ENCODE data around the gene PORCN.

PORCN gene

DNA sequence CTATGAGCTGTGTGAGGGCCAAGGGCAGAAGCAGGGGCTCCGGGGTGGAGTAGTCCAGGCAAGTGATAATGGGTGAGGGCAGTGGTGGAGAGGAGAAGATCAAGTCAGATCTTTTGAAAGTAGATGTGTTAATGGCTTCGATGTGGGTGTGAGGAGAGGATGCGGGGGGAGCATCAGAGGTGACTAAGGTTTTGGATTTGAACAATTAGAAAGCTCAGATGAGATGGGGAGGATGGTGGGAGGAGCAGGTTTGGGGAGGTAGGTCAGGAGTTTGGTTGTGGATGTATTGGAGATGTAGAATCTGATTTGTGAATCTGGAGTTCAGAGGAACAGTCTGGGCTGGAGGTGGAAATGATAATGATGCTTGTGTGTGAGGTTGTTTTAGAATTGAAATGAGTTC, 28.2 kb upstream of the PORCN start:
- no peak overlapping the region for H3K14ac ChIP-seq (ENCODE audit: low read length)

DNA sequence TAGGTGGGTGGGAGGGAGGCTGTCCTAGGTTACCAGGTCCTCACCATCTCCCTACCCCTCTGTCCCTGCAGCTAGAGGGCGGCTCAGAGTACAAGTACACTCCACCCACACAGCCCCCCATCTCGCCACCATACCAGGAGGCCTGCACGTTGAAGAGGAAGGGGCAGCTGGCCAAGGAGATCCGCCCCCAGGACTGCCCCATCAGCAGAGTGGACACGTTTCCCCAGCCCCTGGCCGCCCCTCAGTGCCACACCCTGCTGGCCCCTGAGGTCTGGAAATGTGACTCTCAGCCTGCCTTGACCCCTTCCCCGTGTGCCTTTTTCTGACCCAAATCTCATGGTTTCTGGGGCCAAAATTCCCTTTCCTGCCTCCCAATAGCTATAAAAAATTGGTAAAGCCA, 26.3 kb upstream of the PORCN start:
- Histone ChIP-seq H3K18ac (ENCODE audit: low read length) (no peak overlapping the region), H3K4me1 (ENCODE audit: control insufficient read depth in 2 of 2, insufficient read depth in 1 of 2, low read depth in 1 of 2, low read length in 2 of 2) (no peaks in the 10 kb centered on the region), H2AFZ (ENCODE audit: low read length) (no peak overlapping the region), H2AK5ac (ENCODE audit: low read depth, low read length) (no peak overlapping the region), H3K9me3 (replicated peaks in 1 of 2; ENCODE audit: control insufficient read depth in 2 of 2, insufficient read depth in 1 of 2, low read depth in 1 of 2, low read length in 2 of 2) (no peaks in the 10 kb centered on the region), H3K36me3 (replicated peaks in 1 of 2; ENCODE audit: control insufficient read depth in 2 of 2, insufficient read depth in 2 of 2, low read length in 2 of 2) (peaks cover 12 to 52% of the 10 kb centered on the region in 2 donors), H2BK120ac (ENCODE audit: low read depth, low read length) (no peak overlapping the region), H3K79me1 (ENCODE audit: low read depth, low read length) (peaks cover 2% of the 10 kb centered on the region), H3K4me2 (ENCODE audit: insufficient read depth, low read length, poor library complexity, severe bottlenecking) (no peak overlapping the region), H3K14ac (ENCODE audit: low read length) (no peak overlapping the region), H2BK15ac (ENCODE audit: low read length) (no peak overlapping the region), H4K91ac (ENCODE audit: low read depth, low read length, poor library complexity) (no peak overlapping the region), H3K27ac (replicated peaks; ENCODE audit: low read length) (no peak overlapping the region), H2BK5ac (ENCODE audit: low read length) (no peak overlapping the region), H4K8ac (ENCODE audit: low read depth, low read length) (no peak overlapping the region), H3K4me3 (ENCODE audit: low read length in 2 of 2) (no peak overlapping the region), H3K9ac (ENCODE audit: low read depth, low read length, poor library complexity) (no peak overlapping the region), H3K27me3 (ENCODE audit: control insufficient read depth in 3 of 3, insufficient read depth in 3 of 3, low read depth in 1 of 3, low read length in 3 of 3) (no peaks in the 10 kb centered on the region), H3K23ac (ENCODE audit: low read depth, low read length, poor library complexity) (no peak overlapping the region), H2BK12ac (ENCODE audit: low read length) (no peak overlapping the region), H3K4ac (ENCODE audit: low read length) (no peak overlapping the region)
- DNase-seq (ENCODE audit: low spot score): no peak
- WGBS, 2 donors (ENCODE audit: extremely low coverage in 2 of 2, insufficient read length in 2 of 2, insufficient replicate concordance in 1 of 2): no CpG with 5 or more reads among the region's 7 CpGs

More for the DNA sequence above, 28.2 kb upstream of the PORCN start:
- no peak overlapping the region for H2BK5ac ChIP-seq (ENCODE audit: low read length)
- H3K27ac ChIP-seq (replicated peaks; ENCODE audit: low read length): no peak overlapping the region
- DNase-seq (ENCODE audit: low spot score): no peak
- no peak overlapping the region for H2BK120ac ChIP-seq (ENCODE audit: low read depth, low read length)
- no peak overlapping the region for H3K4me3 ChIP-seq (ENCODE audit: low read length in 2 of 2)
- no peak overlapping the region for H4K8ac ChIP-seq (ENCODE audit: low read depth, low read length)
- H3K27me3 ChIP-seq (ENCODE audit: control insufficient read depth in 3 of 3, insufficient read depth in 3 of 3, low read depth in 1 of 3, low read length in 3 of 3): no peaks in the 10 kb centered on the region
- no peak overlapping the region for H3K4ac ChIP-seq (ENCODE audit: low read length)
- H3K18ac ChIP-seq (ENCODE audit: low read length): no peak overlapping the region
- no peak overlapping the region for H2AFZ ChIP-seq (ENCODE audit: low read length)
- no peak overlapping the region for H3K4me2 ChIP-seq (ENCODE audit: insufficient read depth, low read length, poor library complexity, severe bottlenecking)
- H3K79me1 ChIP-seq (ENCODE audit: low read depth, low read length): peaks cover 2% of the 10 kb centered on the region
- no peak overlapping the region for H3K9ac ChIP-seq (ENCODE audit: low read depth, low read length, poor library complexity)
- no peak overlapping the region for H2BK15ac ChIP-seq (ENCODE audit: low read length)
- H2BK12ac ChIP-seq (ENCODE audit: low read length): no peak overlapping the region
- no peak overlapping the region for H4K91ac ChIP-seq (ENCODE audit: low read depth, low read length, poor library complexity)
- H3K36me3 ChIP-seq (replicated peaks in 1 of 2; ENCODE audit: control insufficient read depth in 2 of 2, insufficient read depth in 2 of 2, low read length in 2 of 2): peaks cover 9 to 46% of the 10 kb centered on the region in 2 donors
- H2AK5ac ChIP-seq (ENCODE audit: low read depth, low read length): no peak overlapping the region
- H3K9me3 ChIP-seq (replicated peaks in 1 of 2; ENCODE audit: control insufficient read depth in 2 of 2, insufficient read depth in 1 of 2, low read depth in 1 of 2, low read length in 2 of 2): no peaks in the 10 kb centered on the region
- H3K23ac ChIP-seq (ENCODE audit: low read depth, low read length, poor library complexity): no peak overlapping the region
- H3K4me1 ChIP-seq (ENCODE audit: control insufficient read depth in 2 of 2, insufficient read depth in 1 of 2, low read depth in 1 of 2, low read length in 2 of 2): no peaks in the 10 kb centered on the region
- WGBS, 2 donors (ENCODE audit: extremely low coverage in 2 of 2, insufficient read length in 2 of 2, insufficient replicate concordance in 1 of 2): no CpG with 5 or more reads among the region's 3 CpGs

DNA sequence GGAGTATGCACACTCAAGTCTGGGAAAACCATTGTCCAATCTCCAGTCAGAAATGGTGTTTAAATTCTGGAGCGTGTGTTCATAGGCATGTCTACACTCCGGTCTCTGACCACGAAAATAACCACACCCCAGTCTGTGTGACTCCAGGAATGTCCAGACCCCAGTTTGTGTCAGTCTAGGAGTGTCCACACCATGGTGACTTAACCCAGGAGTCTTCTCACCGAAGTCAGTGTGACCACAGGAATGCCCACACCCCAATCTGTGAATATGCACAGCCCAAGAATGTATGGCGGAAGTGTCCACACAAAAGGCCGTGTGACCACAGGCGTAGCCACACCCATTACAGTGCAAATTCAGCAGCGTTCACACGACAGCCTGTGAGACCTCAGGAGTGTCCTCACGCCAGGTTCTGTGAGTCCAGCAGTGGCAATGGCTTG, 21.4 kb upstream of the PORCN start:
- Histone ChIP-seq H2AK5ac (ENCODE audit: low read depth, low read length) (no peak overlapping the region), H3K14ac (ENCODE audit: low read length) (no peak overlapping the region), H3K23ac (ENCODE audit: low read depth, low read length, poor library complexity) (peak overlapping the region; percentile 80), H2BK120ac (ENCODE audit: low read depth, low read length) (no peak overlapping the region), H3K27ac (replicated peaks; ENCODE audit: low read length) (no peak overlapping the region), H3K9me3 (replicated peaks in 1 of 2; ENCODE audit: control insufficient read depth in 2 of 2, insufficient read depth in 1 of 2, low read depth in 1 of 2, low read length in 2 of 2) (no peaks in the 10 kb centered on the region), H2AFZ (ENCODE audit: low read length) (no peak overlapping the region), H4K91ac (ENCODE audit: low read depth, low read length, poor library complexity) (no peak overlapping the region), H3K9ac (ENCODE audit: low read depth, low read length, poor library complexity) (no peak overlapping the region), H3K27me3 (ENCODE audit: control insufficient read depth in 3 of 3, insufficient read depth in 3 of 3, low read depth in 1 of 3, low read length in 3 of 3) (no peaks in the 10 kb centered on the region), H3K4ac (ENCODE audit: low read length) (no peak overlapping the region), H2BK5ac (ENCODE audit: low read length) (no peak overlapping the region), H3K4me3 (ENCODE audit: low read length in 2 of 2) (no peak overlapping the region), H3K4me2 (ENCODE audit: insufficient read depth, low read length, poor library complexity, severe bottlenecking) (no peak overlapping the region), H3K79me1 (ENCODE audit: low read depth, low read length) (no peaks in the 10 kb centered on the region), H2BK12ac (ENCODE audit: low read length) (no peak overlapping the region), H3K18ac (ENCODE audit: low read length) (no peak overlapping the region), H3K4me1 (ENCODE audit: control insufficient read depth in 2 of 2, insufficient read depth in 1 of 2, low read depth in 1 of 2, low read length in 2 of 2) (no peaks in the 10 kb centered on the region), H3K36me3 (replicated peaks in 1 of 2; ENCODE audit: control insufficient read depth in 2 of 2, insufficient read depth in 2 of 2, low read length in 2 of 2) (peaks cover 5 to 32% of the 10 kb centered on the region in 2 donors), H4K8ac (ENCODE audit: low read depth, low read length) (no peak overlapping the region), H2BK15ac (ENCODE audit: low read length) (no peak overlapping the region)
- DNase-seq (ENCODE audit: low spot score): no peak
- WGBS, 2 donors (ENCODE audit: extremely low coverage in 2 of 2, insufficient read length in 2 of 2, insufficient replicate concordance in 1 of 2): no CpG with 5 or more reads among the region's 10 CpGs

DNA sequence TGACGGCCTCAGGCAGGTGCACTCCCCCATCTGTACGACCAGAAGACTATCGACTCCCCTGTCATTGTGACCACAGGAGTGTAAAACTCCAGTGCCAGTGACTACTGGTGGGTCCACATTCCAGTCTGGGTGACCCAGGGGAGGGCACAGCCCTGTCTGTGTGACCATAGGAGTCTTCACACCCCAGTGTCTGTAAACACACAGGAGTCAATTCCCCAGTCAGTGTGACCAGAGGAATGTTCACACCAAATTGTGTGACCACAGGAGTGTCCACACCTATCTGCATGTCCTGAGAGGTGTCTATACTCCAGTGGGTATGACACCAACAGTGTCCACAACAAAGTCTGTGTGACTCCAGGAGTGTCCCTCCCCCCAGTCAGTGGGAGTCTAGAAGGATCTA, 20.8 kb upstream of the PORCN start:
- H4K91ac ChIP-seq (ENCODE audit: low read depth, low read length, poor library complexity): no peak overlapping the region
- H3K18ac ChIP-seq (ENCODE audit: low read length): no peak overlapping the region
- no peak overlapping the region for H3K23ac ChIP-seq (ENCODE audit: low read depth, low read length, poor library complexity)
- no peaks in the 10 kb centered on the region for H3K4me1 ChIP-seq (ENCODE audit: control insufficient read depth in 2 of 2, insufficient read depth in 1 of 2, low read depth in 1 of 2, low read length in 2 of 2)
- no peak for DNase-seq (ENCODE audit: low spot score)
- no peaks in the 10 kb centered on the region for H3K27me3 ChIP-seq (ENCODE audit: control insufficient read depth in 3 of 3, insufficient read depth in 3 of 3, low read depth in 1 of 3, low read length in 3 of 3)
- H3K9me3 ChIP-seq (replicated peaks in 1 of 2; ENCODE audit: control insufficient read depth in 2 of 2, insufficient read depth in 1 of 2, low read depth in 1 of 2, low read length in 2 of 2): no peaks in the 10 kb centered on the region
- no peak overlapping the region for H3K4me3 ChIP-seq (ENCODE audit: low read length in 2 of 2)
- H2AK5ac ChIP-seq (ENCODE audit: low read depth, low read length): no peak overlapping the region
- no CpG with 5 or more reads among the region's 3 CpGs for WGBS, 2 donors (ENCODE audit: extremely low coverage in 2 of 2, insufficient read length in 2 of 2, insufficient replicate concordance in 1 of 2)
- H2BK12ac ChIP-seq (ENCODE audit: low read length): no peak overlapping the region
- H3K9ac ChIP-seq (ENCODE audit: low read depth, low read length, poor library complexity): no peak overlapping the region
- H2BK15ac ChIP-seq (ENCODE audit: low read length): no peak overlapping the region
- peaks cover 3 to 25% of the 10 kb centered on the region in 2 donors for H3K36me3 ChIP-seq (replicated peaks in 1 of 2; ENCODE audit: control insufficient read depth in 2 of 2, insufficient read depth in 2 of 2, low read length in 2 of 2)
- H2BK120ac ChIP-seq (ENCODE audit: low read depth, low read length): no peak overlapping the region
- H4K8ac ChIP-seq (ENCODE audit: low read depth, low read length): no peak overlapping the region
- no peaks in the 10 kb centered on the region for H3K79me1 ChIP-seq (ENCODE audit: low read depth, low read length)
- no peak overlapping the region for H2BK5ac ChIP-seq (ENCODE audit: low read length)
- no peak overlapping the region for H2AFZ ChIP-seq (ENCODE audit: low read length)
- H3K4ac ChIP-seq (ENCODE audit: low read length): no peak overlapping the region
- no peak overlapping the region for H3K14ac ChIP-seq (ENCODE audit: low read length)
- H3K4me2 ChIP-seq (ENCODE audit: insufficient read depth, low read length, poor library complexity, severe bottlenecking): no peak overlapping the region
- H3K27ac ChIP-seq (replicated peaks; ENCODE audit: low read length): no peak overlapping the region

Data from neuronal stem cell (in vitro differentiated cells).